Mononuclear cell (primary cell): ENCODE results near the gene LILRA2. TPM values are rescaled to one million over a fixed set of nuclear protein-coding genes. Genes with fewer than 3 reads are reported as not detected.
"Not testable (repeated sequence)": the region's sequence is repeated elsewhere in the genome, so short reads cannot be mapped to it uniquely, and the experiment has no call there.

Experiments used
- H3K27me3 ChIP-seq: 2 replicates; pipeline ENCODE4 v1.6.0; 2011; ENCODE audit warnings: low read length, control low read depth; ENCODE audit not compliant: insufficient read depth
- H3K4me1 ChIP-seq: 2 replicates; pipeline ENCODE4 v1.5.1; 2011; ENCODE audit warnings: mild to moderate bottlenecking, low read length, control low read depth; ENCODE audit not compliant: insufficient read depth
- H3K4me3 ChIP-seq: 2 replicates; pipeline ENCODE4 v1.5.1; 2011; ENCODE audit warnings: mild to moderate bottlenecking, low read length, moderate library complexity
- H3K9me3 ChIP-seq: 2 replicates; pipeline ENCODE4 v1.5.1; 2011; ENCODE audit warnings: low read depth, mild to moderate bottlenecking, control low read depth, low read length
- total RNA-seq: library from RNA; depleted of rRNA; stranded (reverse); fragments of >200 nt; gene quantifications from one replicate; pipeline ENCODE4 v1.2.3, GENCODE V29; 2012

LILRA2 gene
- total RNA-seq, 1 donor, result 41.5 TPM

DNA sequence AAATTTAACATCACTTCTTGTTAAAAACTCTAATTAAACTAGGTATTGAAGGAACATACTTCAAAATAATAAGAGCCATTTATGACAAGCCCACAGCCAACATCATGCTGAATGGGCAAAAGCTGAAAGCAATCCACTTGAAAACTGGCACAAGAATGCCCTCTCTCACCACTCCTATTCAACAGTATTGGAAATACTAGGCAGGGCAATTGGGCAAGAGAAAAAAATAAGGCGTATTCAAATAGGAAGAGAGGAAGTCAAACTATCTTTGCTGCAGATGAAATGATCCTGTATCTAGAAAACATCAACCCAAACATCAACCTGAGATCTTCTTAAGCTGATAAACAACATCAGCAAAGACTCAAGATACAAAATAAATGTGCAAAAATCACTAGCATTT is 41.1 kb downstream of the LILRA2 start:
- Histone ChIP-seq H3K4me1 (peaks cover 45% of the 10 kb centered on the region), H3K4me3 (no peak overlapping the region)

DNA sequence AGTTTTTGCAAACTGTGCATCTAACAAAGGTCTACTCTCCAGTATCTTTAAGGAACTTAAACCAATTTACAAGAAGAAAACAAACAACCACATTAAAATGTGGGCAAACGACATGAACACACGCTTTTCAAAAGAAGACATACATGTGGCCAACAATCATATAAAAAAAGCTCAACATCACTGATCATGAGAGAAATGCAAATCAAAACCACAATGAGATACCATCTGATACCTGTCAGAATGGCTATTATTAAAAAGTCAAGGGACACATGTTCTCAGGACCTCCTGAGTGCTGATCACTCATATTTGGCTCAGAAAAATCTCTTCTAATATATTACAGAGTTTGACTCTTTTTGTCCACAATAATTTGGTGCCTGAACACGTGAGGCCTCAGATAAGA is 42.5 kb downstream of the LILRA2 start:
- H3K9me3 ChIP-seq, result no peaks in the 10 kb centered on the region
- H3K4me3 ChIP-seq, result no peak overlapping the region
- H3K4me1 ChIP-seq, result peaks cover 45% of the 10 kb centered on the region
- no peaks in the 10 kb centered on the region for H3K27me3 ChIP-seq

More for the DNA sequence above, 41.1 kb downstream of the LILRA2 start:
- Histone ChIP-seq H3K9me3 (no peaks in the 10 kb centered on the region), H3K27me3 (no peaks in the 10 kb centered on the region)

DNA sequence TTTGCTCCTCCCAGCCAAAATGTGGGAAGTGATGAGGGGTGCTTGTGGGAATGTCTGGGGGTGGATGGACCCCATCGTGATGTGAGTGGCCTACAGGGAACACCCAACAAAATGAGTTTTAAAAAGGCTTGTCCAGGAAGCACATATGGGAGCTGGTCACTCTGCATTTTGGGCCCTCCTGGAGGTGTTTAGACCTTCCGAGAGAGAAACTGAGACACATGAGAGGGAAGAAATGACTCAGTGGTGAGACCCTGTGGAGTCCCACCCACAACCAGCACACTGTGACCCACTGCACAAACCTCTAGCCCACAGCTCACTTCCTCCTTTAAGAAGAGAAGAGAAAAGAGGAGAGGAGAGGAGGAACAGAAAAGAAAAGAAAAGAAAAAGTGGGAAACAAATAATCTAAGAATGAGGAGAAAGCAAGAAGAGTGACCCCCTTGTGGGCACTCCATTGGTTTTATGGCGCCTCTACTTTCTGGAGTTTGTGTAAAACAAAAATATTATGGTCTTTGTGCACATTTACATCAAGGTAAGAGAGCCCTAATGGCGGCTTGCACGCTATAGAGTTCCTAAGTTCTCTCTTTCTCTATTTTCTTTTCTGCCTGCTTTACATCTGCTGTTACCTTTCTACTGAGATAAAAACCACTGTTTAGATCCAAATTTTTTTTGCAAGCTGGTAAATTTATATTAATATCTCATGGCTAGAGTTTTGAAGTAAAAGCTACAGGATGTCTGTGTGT is 43.4 kb downstream of the LILRA2 start:
- H3K9me3 ChIP-seq, result no peaks in the 10 kb centered on the region
- peak overlapping the region; percentile 45 for H3K4me3 ChIP-seq

DNA sequence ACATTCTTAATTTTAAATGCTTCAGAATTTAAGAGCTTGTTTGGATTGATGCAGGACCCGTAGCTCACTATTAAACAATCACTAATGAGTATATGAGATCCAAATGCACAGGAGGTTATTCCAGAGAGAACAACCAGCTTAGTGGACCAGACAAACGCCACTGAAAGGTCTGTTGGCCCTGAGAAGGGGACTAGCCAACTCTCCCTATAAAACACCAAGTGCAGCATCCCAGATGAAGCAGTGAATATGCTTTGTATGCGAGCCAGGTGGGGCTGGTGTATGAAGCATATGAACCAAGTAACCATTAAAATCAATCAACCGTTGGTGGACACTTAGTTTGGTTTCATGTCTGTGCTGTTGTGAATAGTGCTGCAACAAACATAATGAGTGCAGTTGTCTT is 46.9 kb downstream of the LILRA2 start:
- no peaks in the 10 kb centered on the region for H3K27me3 ChIP-seq
- H3K4me3 ChIP-seq, result no peak overlapping the region
- H3K9me3 ChIP-seq, result no peaks in the 10 kb centered on the region
- H3K4me1 ChIP-seq, result peaks cover 33% of the 10 kb centered on the region

More for the DNA sequence above, 43.4 kb downstream of the LILRA2 start:
- Histone ChIP-seq H3K27me3 (no peaks in the 10 kb centered on the region), H3K4me1 (peaks cover 39% of the 10 kb centered on the region)

DNA sequence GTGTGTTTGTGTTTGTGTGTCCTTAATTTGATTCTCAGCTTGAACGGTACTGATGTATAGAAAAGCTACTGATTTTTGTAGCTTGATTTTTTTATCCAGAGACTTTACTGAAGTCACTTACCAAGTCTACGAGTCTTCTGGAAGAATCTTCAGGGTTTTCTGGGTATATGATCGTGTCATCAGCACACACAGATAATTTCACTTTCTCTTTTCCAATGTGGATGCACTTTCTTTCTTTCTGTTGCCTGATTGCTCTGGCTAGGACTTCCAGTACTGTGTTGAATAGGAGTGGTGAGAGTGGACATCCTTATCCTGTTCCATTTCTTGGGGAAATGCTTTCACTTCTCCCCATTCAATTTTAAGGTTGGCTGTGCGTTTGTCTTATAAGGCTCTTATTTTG is 48.8 kb downstream of the LILRA2 start:
- Histone ChIP-seq H3K4me3 (no peak overlapping the region), H3K27me3 (no peaks in the 10 kb centered on the region), H3K4me1 (peaks cover 27% of the 10 kb centered on the region), H3K9me3 (no peaks in the 10 kb centered on the region)

DNA sequence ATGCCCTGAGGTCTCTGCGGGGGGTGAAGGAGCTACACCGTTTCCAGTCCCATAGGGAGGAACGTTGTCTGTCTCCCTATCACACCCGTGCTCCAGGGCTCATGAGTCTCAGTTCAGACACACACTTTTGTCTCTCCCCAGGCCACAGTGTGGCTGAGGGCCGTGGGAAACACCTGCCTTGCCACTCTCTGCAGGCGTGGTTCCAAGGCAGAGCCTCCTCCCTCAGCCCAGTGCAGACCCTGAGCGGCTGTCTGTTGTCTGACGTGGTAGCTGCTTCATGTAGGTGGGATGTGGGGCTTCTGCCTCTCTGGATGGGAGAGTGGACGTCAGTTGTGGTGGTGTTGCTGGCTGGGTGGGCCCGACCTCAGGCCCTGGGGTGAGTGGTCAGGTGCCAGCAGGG is 50.6 kb downstream of the LILRA2 start:
- not testable (repeated sequence) for H3K4me3 ChIP-seq, H3K27me3 ChIP-seq, H3K9me3 ChIP-seq
- peaks cover 35% of the 10 kb centered on the region for H3K4me1 ChIP-seq

DNA sequence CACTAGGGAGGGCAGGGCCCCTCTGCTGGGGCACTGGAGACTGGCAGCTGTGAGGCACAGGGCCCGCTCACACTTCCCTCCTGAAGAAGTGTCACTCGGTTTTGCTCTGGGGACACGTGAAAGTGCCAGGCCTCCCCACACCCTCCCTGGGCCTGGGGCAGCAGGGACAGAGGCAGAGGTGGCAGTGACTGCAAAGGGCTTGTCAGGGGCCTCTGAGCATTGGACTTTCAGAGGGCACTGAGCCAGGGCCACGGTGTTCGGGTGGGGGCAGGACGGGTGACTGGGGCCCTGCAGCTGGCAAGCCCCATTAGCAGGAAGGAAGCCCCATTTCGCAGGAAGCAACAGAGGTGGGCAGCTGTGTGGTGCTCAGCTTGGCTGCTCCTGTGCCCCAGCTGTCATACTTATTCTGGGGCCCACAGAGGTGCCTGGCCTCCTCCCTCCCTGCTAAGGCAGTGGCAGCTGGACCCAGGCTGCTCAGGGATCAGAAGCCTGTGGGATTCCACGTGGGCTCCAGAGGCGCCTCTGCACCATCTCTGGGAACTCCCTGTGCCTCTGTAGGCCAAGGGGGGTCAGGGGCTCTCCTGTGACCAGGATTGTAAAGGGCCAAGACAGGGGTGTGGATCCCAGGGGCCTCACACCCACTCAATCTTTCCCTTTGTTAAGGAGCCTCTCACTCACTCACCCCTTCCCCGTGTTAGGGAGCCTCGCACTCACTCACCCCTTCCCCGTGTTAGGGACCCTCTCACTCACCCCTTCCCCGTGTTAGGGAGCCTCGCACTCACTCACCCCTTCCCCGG is 51.5 kb downstream of the LILRA2 start:
- H3K27me3 ChIP-seq, H3K9me3 ChIP-seq, H3K4me3 ChIP-seq: not testable (repeated sequence)
- peaks cover 44% of the 10 kb centered on the region for H3K4me1 ChIP-seq

DNA sequence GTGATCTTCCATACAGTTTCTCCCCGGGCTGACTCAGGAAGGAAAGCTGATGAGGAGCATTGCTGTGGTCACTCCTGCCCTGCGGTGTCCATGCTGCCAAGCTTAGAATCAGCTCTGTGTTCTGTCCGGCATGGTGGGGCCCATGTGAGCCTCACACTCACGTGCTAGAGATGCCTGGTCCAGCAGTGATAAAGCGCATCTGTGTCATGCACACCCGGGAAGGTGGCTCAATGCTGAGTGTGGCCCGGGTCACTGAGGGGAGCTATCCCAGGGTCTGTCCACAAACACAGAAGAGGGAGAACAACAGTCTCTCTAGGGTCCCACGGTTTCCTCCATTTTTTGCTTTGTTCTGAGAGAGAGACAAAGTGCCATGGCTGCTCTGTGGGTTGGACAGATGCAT is 53.2 kb downstream of the LILRA2 start:
- Histone ChIP-seq H3K27me3 (no peaks in the 10 kb centered on the region), H3K9me3 (no peaks in the 10 kb centered on the region), H3K4me3 (no peak overlapping the region), H3K4me1 (peaks cover 57% of the 10 kb centered on the region)

DNA sequence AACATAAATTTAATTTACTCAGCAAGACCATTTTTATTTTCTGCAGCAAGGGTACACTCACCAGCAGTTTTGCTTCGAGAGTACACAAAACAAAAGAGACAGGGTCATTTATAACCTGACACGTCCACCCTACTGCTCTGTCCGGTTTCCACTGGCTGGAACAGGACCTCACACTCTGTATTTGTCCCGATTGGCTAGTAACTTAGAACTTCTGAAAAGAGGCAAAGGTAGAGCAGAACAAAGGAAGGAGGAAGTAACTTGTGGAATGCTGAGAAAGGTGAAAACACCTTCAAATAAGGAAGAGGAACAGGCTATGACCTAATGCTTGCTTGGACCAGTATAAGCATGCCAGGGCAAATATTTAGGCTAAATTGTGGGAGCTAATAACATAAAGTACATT is 54.3 kb downstream of the LILRA2 start:
- H3K4me1 ChIP-seq, result peaks cover 62% of the 10 kb centered on the region
- H3K27me3 ChIP-seq, H3K4me3 ChIP-seq, H3K9me3 ChIP-seq: not testable (repeated sequence)

DNA sequence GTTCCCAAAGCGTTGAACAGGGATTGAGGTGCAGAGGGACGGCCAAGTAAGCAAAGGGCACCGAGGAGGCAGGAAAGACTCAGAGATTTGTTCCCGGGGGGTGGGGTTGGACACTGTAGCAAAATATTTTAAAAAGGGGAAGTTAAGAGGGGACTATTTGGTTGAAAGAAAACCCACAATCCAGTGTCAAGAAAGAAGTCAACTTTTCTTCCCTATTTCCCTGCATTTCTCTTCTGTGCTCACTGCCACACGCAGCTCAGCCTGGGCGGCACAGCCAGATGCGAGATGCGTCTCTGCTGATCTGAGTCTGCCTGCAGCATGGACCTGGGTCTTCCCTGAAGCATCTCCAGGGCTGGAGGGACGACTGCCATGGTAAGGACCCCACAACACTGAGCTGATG is 56.7 kb downstream of the LILRA2 start, which contains the start of gene LILRB1:
Gene LILRB1, plus strand, starts transcription at position 223 of the 400 bp plus-strand sequence. CDS start 590 bp downstream, outside the sequence.
- Histone ChIP-seq H3K4me3 (peak within 1 kb of the TSS; percentile 44), H3K4me1 (peaks cover 49% of the 10 kb centered on the region)
- not testable (repeated sequence) for H3K9me3 ChIP-seq

DNA sequence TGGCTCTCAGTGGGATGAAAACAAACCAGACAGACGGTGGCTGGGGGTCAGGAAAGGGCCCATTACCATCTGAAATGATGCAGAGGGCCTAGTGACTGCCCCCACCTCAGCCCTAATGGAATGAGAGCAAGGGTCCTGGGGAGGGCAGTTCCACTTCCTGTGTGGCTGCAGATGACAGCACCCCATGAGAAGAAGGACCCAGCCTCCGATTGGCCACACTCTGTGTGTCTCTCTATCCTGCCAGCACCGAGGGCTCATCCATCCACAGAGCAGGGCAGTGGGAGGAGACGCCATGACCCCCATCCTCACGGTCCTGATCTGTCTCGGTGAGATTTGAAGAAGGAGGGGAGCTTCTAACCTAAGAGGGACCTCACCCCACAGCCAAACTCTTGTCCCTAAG is 57.2 kb downstream of the LILRA2 start:
- Histone ChIP-seq H3K27me3 (no peaks in the 10 kb centered on the region), H3K4me3 (peak overlapping the region; percentile 44), H3K4me1 (peaks cover 44% of the 10 kb centered on the region), H3K9me3 (no peaks in the 10 kb centered on the region)

More for the DNA sequence above, 56.7 kb downstream of the LILRA2 start, which contains the start of gene LILRB1:
- H3K27me3 ChIP-seq, result not testable (repeated sequence)

DNA sequence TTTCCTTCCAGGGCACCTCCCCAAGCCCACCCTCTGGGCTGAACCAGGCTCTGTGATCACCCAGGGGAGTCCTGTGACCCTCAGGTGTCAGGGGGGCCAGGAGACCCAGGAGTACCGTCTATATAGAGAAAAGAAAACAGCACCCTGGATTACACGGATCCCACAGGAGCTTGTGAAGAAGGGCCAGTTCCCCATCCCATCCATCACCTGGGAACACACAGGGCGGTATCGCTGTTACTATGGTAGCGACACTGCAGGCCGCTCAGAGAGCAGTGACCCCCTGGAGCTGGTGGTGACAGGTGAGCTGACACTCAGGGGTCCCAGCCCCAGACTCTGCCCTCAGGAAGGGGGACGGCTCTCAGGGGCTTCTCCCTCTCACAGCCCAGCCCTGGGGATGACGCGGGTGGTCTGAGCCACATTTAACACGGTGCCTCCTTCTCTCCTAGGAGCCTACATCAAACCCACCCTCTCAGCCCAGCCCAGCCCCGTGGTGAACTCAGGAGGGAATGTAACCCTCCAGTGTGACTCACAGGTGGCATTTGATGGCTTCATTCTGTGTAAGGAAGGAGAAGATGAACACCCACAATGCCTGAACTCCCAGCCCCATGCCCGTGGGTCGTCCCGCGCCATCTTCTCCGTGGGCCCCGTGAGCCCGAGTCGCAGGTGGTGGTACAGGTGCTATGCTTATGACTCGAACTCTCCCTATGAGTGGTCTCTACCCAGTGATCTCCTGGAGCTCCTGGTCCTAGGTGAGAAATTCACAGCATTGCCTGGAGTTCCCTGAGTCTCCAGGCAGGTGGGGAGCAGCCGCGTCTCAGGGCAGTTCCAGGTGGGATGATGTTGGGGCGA is 58.1 kb downstream of the LILRA2 start:
- Histone ChIP-seq H3K4me1 (peaks cover 43% of the 10 kb centered on the region), H3K4me3 (peak overlapping the region; percentile 44)
- H3K9me3 ChIP-seq, H3K27me3 ChIP-seq: not testable (repeated sequence)

DNA sequence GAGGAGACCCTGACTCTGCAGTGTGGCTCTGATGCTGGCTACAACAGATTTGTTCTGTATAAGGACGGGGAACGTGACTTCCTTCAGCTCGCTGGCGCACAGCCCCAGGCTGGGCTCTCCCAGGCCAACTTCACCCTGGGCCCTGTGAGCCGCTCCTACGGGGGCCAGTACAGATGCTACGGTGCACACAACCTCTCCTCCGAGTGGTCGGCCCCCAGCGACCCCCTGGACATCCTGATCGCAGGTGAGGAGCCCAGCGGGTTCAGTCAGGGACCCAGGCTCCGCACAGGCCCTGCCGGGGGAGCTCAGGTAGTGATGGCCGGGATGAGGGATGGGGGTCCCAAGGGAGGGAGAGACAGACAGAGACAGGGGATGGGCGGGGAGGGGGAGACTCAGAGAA is 58.9 kb downstream of the LILRA2 start:
- H3K9me3 ChIP-seq, H3K4me3 ChIP-seq, H3K27me3 ChIP-seq: not testable (repeated sequence)
- H3K4me1 ChIP-seq, result peaks cover 43% of the 10 kb centered on the region

DNA sequence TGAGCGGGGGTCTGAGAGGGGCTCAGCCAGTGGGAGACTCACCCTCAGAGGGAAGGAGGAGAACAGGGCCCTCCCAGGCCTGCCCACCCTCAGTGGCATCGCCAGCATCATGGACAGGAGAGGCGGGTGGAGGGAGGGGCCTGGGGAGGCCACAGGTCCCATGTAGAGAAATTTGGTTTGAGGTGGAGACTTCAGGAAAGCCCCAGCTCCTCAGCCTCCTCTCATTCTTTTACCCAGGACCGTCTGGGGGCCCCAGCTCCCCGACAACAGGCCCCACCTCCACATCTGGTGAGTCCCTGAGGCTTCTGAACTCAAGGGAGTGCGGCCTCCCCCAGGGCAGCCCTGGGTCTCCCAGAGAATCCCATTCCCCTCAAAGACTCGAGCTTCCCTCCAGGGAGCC is 59.8 kb downstream of the LILRA2 start:
- Histone ChIP-seq H3K4me3 (no peak overlapping the region), H3K4me1 (peaks cover 39% of the 10 kb centered on the region), H3K27me3 (no peaks in the 10 kb centered on the region), H3K9me3 (no peaks in the 10 kb centered on the region)

DNA sequence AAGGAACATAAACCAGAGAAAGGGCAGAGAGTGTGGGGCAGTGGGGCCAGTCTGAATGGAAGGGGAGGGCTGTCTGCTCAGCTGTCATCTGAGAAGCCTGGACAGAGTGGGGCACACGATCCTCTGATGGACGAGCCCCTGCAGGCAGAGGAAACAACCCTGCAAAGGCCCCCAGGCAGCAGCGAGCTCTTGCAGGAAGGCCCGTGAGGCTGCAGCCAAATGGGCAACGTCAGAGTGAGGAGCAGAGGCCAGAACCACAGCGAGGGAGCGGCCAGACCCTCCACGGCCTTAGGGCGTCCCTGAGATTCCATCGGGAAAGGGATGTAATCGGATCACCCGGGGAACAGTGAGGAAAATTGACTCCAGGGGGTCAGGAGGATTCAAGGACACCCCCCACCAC is 62.5 kb downstream of the LILRA2 start:
- H3K27me3 ChIP-seq, H3K9me3 ChIP-seq, H3K4me3 ChIP-seq: not testable (repeated sequence)
- peaks cover 12% of the 10 kb centered on the region for H3K4me1 ChIP-seq
